Tibial nerve (tissue), 3 donors: ENCODE data around the gene MAPT.

Source experiments
- CTCF ChIP-seq, 5 experiments: fragments of 200-600 bp in 3 of 5; fragments of 450-650 bp in 2 of 5; sonication (generic) in 3 of 5; IDR thresholded peaks; one replicate each; pipeline ENCODE4 v1.5.1; 2016 to 2019; ENCODE audit warnings: antibody characterized with exemption in 5 of 5, mild to moderate bottlenecking in 3 of 5, moderate library complexity in 2 of 5
- POLR2A ChIP-seq, 2 donors: fragments of 450-650 bp; IDR thresholded peaks; one replicate each; pipeline ENCODE4 v1.6.1; 2017; ENCODE audit warnings: antibody characterized with exemption in 2 of 2, mild to moderate bottlenecking in 2 of 2, moderate library complexity in 2 of 2

- TF ChIP-seq CTCF (IDR thresholded peaks at IDR 0.05) (no peak), POLR2A (IDR thresholded peaks at IDR 0.05) (no peak)
These were observed 11.9 kb downstream of the MAPT start for GRCh38 chr17:45906237-45906636.
